Retinal pigment epithelial cell (primary cell): Measurements from ENCODE around the gene ZNHIT6.

Experiments used
- DNase-seq: peaks from one replicate; pipeline ENCODE4 v3.0.0-alpha.2; 2010; ENCODE audit warnings: low read depth
- H3K4me3 ChIP-seq: 2 replicates; pipeline ENCODE4 v1.5.1; 2011; ENCODE audit warnings: mild to moderate bottlenecking, low read length, control low read depth, moderate library complexity
- TF ChIP-seq, protein P1 (sequence below): conservative IDR thresholded peaks from 2 replicates; pipeline ENCODE4 v1.5.1; 2011; ENCODE audit warnings: low read depth, low read length, control low read depth, inconsistent platforms

The ZNHIT6 gene

DNA sequence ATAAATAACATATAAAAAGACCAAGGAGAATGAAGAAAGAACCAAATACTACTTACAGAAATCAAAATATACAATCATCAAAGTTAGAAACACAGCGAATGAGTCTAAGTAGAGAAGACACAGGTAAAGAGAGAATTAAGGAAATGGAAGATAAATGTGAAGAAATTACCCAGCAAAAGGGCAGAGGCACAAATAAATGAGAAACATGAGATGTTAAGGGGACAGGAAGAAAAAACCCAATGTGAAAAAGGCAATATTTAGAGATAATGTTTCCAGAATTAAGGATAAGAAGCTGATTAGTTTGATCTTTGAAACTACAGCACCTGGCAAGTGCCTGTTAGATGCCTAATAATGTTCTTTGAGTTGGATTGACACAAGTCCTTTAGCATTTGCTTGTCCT lies 86.8 kb downstream of the ZNHIT6 start:
- no peak for DNase-seq
- TF ChIP-seq, protein P1, sequence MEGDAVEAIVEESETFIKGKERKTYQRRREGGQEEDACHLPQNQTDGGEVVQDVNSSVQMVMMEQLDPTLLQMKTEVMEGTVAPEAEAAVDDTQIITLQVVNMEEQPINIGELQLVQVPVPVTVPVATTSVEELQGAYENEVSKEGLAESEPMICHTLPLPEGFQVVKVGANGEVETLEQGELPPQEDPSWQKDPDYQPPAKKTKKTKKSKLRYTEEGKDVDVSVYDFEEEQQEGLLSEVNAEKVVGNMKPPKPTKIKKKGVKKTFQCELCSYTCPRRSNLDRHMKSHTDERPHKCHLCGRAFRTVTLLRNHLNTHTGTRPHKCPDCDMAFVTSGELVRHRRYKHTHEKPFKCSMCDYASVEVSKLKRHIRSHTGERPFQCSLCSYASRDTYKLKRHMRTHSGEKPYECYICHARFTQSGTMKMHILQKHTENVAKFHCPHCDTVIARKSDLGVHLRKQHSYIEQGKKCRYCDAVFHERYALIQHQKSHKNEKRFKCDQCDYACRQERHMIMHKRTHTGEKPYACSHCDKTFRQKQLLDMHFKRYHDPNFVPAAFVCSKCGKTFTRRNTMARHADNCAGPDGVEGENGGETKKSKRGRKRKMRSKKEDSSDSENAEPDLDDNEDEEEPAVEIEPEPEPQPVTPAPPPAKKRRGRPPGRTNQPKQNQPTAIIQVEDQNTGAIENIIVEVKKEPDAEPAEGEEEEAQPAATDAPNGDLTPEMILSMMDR, result no peak
- H3K4me3 ChIP-seq, result no peak overlapping the region

DNA sequence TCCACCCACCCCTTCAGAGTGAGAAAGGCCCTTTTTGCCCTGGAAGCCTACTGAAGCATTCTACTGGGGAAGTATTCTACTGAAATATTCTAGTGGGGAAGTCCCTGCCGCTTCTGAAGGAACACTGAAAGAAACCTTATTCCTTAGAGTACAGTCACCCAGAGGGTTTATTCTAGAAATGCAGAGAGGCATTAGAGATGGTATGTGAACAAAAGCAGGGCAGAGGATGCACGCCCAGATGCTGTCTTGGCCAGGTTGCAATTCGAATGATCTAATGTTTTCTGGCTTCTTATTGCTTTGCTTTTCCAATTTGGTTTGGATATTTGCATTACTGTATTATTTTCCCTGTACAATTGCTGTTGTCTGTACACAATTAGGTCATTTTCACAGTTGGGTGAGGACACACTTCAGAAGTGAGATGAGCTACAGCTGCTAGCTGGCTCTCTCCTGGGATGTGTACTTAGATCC lies 90.6 kb downstream of the ZNHIT6 start:
- no peak for DNase-seq
- H3K4me3 ChIP-seq, result no peak overlapping the region
- TF ChIP-seq, protein P1, result no peak

DNA sequence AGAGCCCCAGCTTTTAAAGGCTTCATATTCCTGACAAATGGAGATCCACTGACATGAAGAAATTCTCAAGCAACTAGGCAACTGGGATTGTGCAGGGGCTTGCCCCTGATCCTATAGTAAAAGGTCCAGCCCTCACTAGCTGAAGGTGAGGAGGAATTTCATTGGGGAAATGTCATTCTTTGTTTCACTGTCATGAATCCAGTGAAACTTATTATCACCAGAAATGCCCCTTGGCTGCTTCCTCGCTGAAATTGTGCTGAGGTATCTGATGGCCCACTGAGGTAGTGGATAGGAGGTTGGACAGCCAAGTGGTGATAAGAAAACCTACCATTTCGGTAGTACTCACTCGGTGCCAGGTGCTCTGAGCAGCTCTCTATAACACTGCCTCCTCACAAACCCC lies 91.5 kb downstream of the ZNHIT6 start:
- no peak overlapping the region for H3K4me3 ChIP-seq
- TF ChIP-seq, protein P1, result no peak
- DNase-seq, result no peak

DNA sequence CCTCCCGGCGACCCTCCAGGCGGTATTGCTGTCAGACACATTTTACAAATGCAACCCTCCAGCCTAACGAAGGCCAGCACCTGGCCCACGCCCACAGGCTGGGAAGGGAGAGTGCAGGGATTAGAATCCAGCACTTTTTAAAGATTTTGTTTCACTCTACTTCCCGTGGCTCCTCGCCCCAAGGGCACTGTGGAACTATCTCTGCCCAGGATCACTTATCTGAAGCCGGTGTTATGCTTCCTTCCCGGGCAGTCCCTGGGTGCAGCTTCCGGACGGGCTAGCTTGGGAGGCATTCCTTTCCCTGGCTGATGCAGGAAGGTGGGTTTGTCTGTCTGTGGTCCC lies 91.9 kb downstream of the ZNHIT6 start:
- TF ChIP-seq, protein P1, result no peak
- no peak for DNase-seq
- H3K4me3 ChIP-seq, result no peak overlapping the region

DNA sequence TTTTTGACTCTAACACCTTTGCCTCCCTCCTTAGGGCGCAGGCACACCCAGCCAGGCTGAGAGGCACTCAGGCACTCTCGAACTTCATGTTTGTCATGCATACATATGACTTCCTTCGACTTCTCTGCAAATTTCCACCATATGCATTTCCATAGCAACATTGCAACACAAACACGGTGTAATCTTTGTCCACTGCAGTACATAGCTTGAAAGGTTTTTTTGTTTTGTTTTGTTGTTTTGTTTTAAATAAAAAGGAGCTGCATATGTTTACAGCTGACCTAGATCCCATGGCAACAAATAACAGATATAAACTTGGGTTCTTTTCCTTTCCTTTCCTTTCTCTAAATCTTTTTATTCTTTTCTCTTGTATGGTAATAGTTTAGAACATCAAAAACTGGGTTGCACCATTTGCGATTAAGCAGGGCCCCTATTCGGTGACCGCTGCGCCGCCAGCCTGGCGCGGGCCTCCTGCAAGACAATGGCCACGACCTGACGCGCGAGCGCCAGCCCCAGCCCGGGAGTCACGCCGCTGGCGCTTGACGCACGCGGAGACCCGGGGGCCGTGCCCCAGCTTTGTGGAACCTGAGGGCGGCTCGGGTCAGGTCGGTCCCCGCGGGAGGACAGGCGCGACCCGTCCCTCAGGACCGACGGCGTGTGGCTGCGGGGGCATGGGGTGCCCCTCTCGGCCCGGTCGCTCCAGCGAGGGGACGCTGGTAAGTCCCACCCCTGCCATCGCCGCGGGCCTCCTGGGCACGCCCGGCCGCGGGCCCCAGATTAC lies 92.5 kb downstream of the ZNHIT6 start:
- no peak for DNase-seq
- H3K4me3 ChIP-seq, result peak overlapping the region; percentile 4
- TF ChIP-seq, protein P1, result no peak

DNA sequence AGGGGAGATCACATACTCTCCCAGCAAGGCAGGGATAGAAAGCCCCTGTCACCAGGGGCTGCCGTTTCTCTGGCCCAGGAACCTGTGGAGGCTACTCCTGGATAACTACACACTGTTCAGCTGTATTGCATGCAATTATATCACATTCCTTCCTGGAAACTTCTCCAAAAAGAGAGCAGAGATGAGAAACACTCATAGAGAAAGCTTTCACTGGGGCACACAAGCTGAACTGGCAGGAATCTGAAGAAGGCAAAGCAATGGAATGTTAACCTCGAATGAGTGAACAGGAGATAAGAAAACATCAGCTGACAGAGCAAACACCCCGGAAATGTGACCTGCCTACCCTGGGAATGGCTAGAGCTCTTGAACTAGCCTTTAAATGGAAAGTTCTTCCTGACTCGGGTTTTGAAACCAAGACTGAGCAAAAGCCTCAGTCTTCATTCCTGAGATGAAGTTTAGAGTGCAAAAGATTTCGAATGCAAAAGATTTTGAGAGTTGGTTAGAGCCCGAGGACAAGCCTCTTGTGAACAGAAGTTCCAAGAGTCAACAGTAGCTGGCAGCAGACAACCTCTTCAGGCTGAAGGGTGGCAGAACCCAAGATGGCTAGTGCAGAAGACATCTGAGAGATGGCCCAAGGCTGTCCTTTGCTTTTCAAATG lies 95.4 kb downstream of the ZNHIT6 start:
- no peak overlapping the region for H3K4me3 ChIP-seq
- TF ChIP-seq, protein P1, result peak; percentile 64
- peak; percentile 90 for DNase-seq

DNA sequence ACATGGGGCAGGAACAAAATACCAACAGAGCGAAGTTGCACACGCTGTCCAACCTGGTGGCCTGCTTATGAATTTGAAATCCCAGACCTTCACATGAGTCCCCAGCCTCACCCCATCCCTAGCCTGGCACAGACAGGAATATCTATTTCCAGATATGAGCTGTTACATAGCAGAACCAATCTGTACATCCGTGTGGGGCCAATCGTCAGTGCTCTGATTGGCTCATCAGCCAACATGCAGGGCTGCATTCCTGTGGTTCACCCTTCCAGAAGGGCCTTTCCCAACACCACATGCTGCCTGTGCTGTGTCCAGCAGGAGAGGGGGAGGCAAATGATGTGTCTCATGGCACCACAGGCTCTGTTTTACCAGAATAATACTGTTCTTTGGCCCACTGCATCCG lies 96.4 kb downstream of the ZNHIT6 start:
- no peak overlapping the region for H3K4me3 ChIP-seq
- TF ChIP-seq, protein P1, result peak; percentile 0
- DNase-seq, result peak; percentile 98
